Endothelial cell of umbilical vein (primary cell): ENCODE results near the gene RASSF5. TPM values are rescaled to one million over a fixed set of nuclear protein-coding genes. Genes with fewer than 3 reads are reported as not detected.

ENCODE experiments used
- BruUV-seq: library from RNA; stranded (reverse); fragments of 400-500 nt; replicated peaks from 2 replicates; lab custom pipeline; 2021; lab: Mats Ljungman, UMichigan
- CTCF ChIA-PET: fragments of 300-600, 350-600 bp; sonication (Branson Sonifier 250); formaldehyde crosslinking; loops from one replicate; lab custom pipeline; 2021; ENCODE audit warnings: antibody characterized with exemption, inconsistent platforms; lab: Charles Lee
- POLR2A ChIA-PET: fragments of 300-600, 350-600 bp; sonication (Branson Sonifier 250); formaldehyde crosslinking; loops from one replicate; lab custom pipeline; 2021; ENCODE audit warnings: antibody characterized with exemption, inconsistent platforms; lab: Charles Lee
- DNase-seq: peaks from one replicate; pipeline ENCODE4 v3.0.0-alpha.2; 2011; ENCODE audit warnings: low read depth, low spot score
- FAIRE-seq: peaks from 2 replicates; lab custom pipeline; 2011; peaks lifted over from hg19 to GRCh38; lab: Jason Lieb, UNC
- H2AFZ ChIP-seq: 2 replicates; pipeline ENCODE4 v1.6.0; 2012; ENCODE audit warnings: low read depth, low read length, control low read depth, inconsistent platforms
- H3K27ac ChIP-seq: 2 replicates; pipeline ENCODE4 v1.5.1; 2011; ENCODE audit warnings: low read depth, mild to moderate bottlenecking, control low read depth, low read length, moderate library complexity; ENCODE audit not compliant: insufficient read depth
- H3K27me3 ChIP-seq, 2 experiments: 2 replicates each; pipeline versions ENCODE4 v1.6.0 to v1.6.1; 2011; ENCODE audit warnings: low read length in 2 of 2, mixed read lengths in 1 of 2; ENCODE audit not compliant: control insufficient read depth in 2 of 2, insufficient read depth in 2 of 2
- H3K36me3 ChIP-seq, 2 experiments: 2 replicates in 1 of 2; 3 replicates in 1 of 2; pipeline ENCODE4 v1.5.1; 2011; ENCODE audit warnings: low read length in 2 of 2, mild to moderate bottlenecking in 1 of 2, moderate library complexity in 1 of 2; ENCODE audit not compliant: control insufficient read depth in 2 of 2, insufficient read depth in 2 of 2; ENCODE audit errors: extremely low read depth in 1 of 2
- H3K4me1 ChIP-seq: 3 replicates; pipeline ENCODE4 v1.5.1; 2011; ENCODE audit warnings: mild to moderate bottlenecking, low read length; ENCODE audit not compliant: control insufficient read depth, insufficient read depth; ENCODE audit errors: extremely low read depth
- H3K4me2 ChIP-seq: 2 replicates; pipeline ENCODE4 v1.6.1; 2011; ENCODE audit warnings: low read length, control low read depth, mixed read lengths; ENCODE audit not compliant: insufficient read depth
- H3K4me3 ChIP-seq, 3 experiments: fragments of 200-600 bp in 1 of 3; sonication (generic), shearing (Covaris generic) in 1 of 3; replicated peaks in 1 of 3; 2 replicates each; pipeline ENCODE4 v1.5.1; 2011 to 2016; ENCODE audit warnings: control low read depth in 3 of 3, low read length in 3 of 3, mild to moderate bottlenecking in 2 of 3, inconsistent platforms in 1 of 3, low read depth in 1 of 3, moderate library complexity in 1 of 3; ENCODE audit not compliant: insufficient read depth in 1 of 3
- H3K79me2 ChIP-seq: 2 replicates; pipeline ENCODE4 v1.6.0; 2012; ENCODE audit warnings: low read length, inconsistent platforms; ENCODE audit not compliant: control insufficient read depth, insufficient read depth
- H3K9ac ChIP-seq: replicated peaks from 2 replicates; pipeline ENCODE3; 2011; ENCODE audit warnings: low read length, control low read depth; ENCODE audit not compliant: insufficient read depth; ENCODE audit errors: extremely low read depth
- H3K9me1 ChIP-seq: replicated peaks from 3 replicates; pipeline ENCODE4 v1.6.0; 2011; ENCODE audit warnings: mild to moderate bottlenecking, low read length; ENCODE audit not compliant: control insufficient read depth, insufficient read depth; ENCODE audit errors: extremely low read depth
- H3K9me3 ChIP-seq: replicated peaks from 2 replicates; pipeline ENCODE4 v1.5.1; 2012; ENCODE audit warnings: low read length, inconsistent platforms; ENCODE audit not compliant: control insufficient read depth, insufficient read depth
- H4K20me1 ChIP-seq: replicated peaks from 2 replicates; pipeline ENCODE3; 2011; ENCODE audit warnings: mild to moderate bottlenecking, low read length; ENCODE audit not compliant: control insufficient read depth, insufficient read depth; ENCODE audit errors: extremely low read depth
- CTCF ChIP-seq, 2 donors: IDR thresholded peaks; 1 replicate in 1 of 2; 2 replicates in 1 of 2; pipeline ENCODE4 v1.5.1; 2011; ENCODE audit warnings: low read length in 2 of 2, mild to moderate bottlenecking in 2 of 2, moderate library complexity in 2 of 2, control low read depth in 1 of 2, inconsistent platforms in 1 of 2, low read depth in 1 of 2; ENCODE audit not compliant: insufficient read depth in 1 of 2; ENCODE audit errors: extremely low read depth in 1 of 2
- EZH2 ChIP-seq: IDR thresholded peaks from 2 replicates; pipeline ENCODE4 v1.6.1; 2012; ENCODE audit warnings: borderline replicate concordance, low read depth, mild to moderate bottlenecking, moderate library complexity, low read length, inconsistent platforms; ENCODE audit not compliant: severe bottlenecking
- FOS ChIP-seq: IDR thresholded peaks from 2 replicates; pipeline ENCODE4 v1.6.1; 2011; ENCODE audit warnings: mild to moderate bottlenecking, low read length, moderate library complexity, borderline replicate concordance; ENCODE audit not compliant: insufficient read depth
- GATA2 ChIP-seq: IDR thresholded peaks from 2 replicates; pipeline ENCODE4 v1.7.0; 2011; ENCODE audit warnings: low read depth, mild to moderate bottlenecking, moderate library complexity, mixed read lengths, low read length; ENCODE audit not compliant: insufficient read length, insufficient read depth
- JUN ChIP-seq: IDR thresholded peaks from 2 replicates; pipeline ENCODE4 v1.6.1; 2011; ENCODE audit warnings: borderline replicate concordance, low read depth; ENCODE audit not compliant: insufficient read length, insufficient read depth
- MAX ChIP-seq: IDR thresholded peaks from 2 replicates; pipeline ENCODE4 v1.6.1; 2011; ENCODE audit not compliant: insufficient read depth, insufficient read length
- MYC ChIP-seq: IDR thresholded peaks from one replicate; pipeline ENCODE4 v1.6.1; 2011; ENCODE audit warnings: mild to moderate bottlenecking, low read depth, low read length
- POLR2A ChIP-seq: IDR thresholded peaks from 2 replicates; pipeline ENCODE4 v1.6.1; 2012; ENCODE audit warnings: low read depth, mild to moderate bottlenecking, control low read depth, low read length
- POLR2AphosphoS5 ChIP-seq: IDR thresholded peaks from 2 replicates; pipeline ENCODE4 v1.6.1; 2012; ENCODE audit warnings: low read depth, mild to moderate bottlenecking, control low read depth, low read length, moderate library complexity; ENCODE audit not compliant: insufficient read depth
- dilution Hi-C: fragments of 300-500 bp; cut with MboI; formaldehyde crosslinking; loops from one replicate; pipeline ENCODE4 v1.15.0; 2019; ENCODE audit warnings: low sequenced_read_pairs; ENCODE audit not compliant: extremely low pct_ligation_motif_present
- intact Hi-C: fragments of 100-400 bp; cut with micrococcal nuclease; formaldehyde crosslinking; loops from one replicate; pipeline ENCODE4 v1.10.0; 2022
- polyA plus RNA-seq, 4 experiments: library from polyadenylated mRNA; depleted of rRNA in 3 of 4; stranded (reverse) in 3 of 4; unstranded in 1 of 4; fragments of >200 nt; gene quantifications; 2 replicates each; pipeline versions ENCODE4 v1.2.1 to v1.2.3, GENCODE V29; 2011 to 2012; ENCODE audit warnings: missing spikeins in 1 of 4
- total RNA-seq: library from RNA; stranded (reverse); gene quantifications from 2 replicates; pipeline ENCODE4 v1.2.3, GENCODE V29; 2021

RASSF5 gene
- total and polyA plus RNA-seq, 2 donors (not counting 3 experiments of a cell fraction or from before 2014, with no cell fraction given), result 0.23 to 0.60 TPM

- CTCF ChIA-PET, result interaction anchor here (1.1 to 2.1 kb wide), 4 partner anchors 13 to 81 kb away, joined by 3 to 18 read pairs (median 8); no protein-coding TSS in a partner anchor
- intact Hi-C loops (loop anchor here (1.0 kb wide), 1 partner anchor 21 kb away; no protein-coding TSS in a partner anchor), dilution Hi-C loops (no loop called here)
- H3K27ac ChIP-seq, result no peak overlapping the region
- H3K4me3 ChIP-seq, result no peak overlapping the region
- FAIRE-seq (no peak), DNase-seq (no peak)
- no peaks in the 10 kb centered on the region for H3K79me2 ChIP-seq
- no peak for TF ChIP-seq EZH2
- no peak for TF ChIP-seq GATA2
- no peak for TF ChIP-seq FOS
- no peak for TF ChIP-seq POLR2AphosphoS5
- TF ChIP-seq CTCF (IDR thresholded peaks at IDR 0.05; ENCODE audit: extremely low read depth in 1 of 2, insufficient read depth in 1 of 2, low read depth in 1 of 2, low read length in 2 of 2), result no peak
- TF ChIP-seq MYC, result no peak
- no peak for TF ChIP-seq MAX
- TF ChIP-seq JUN, result no peak
- no peak for TF ChIP-seq POLR2A
- BruUV-seq, result no TSS peak
- no peaks in the 10 kb centered on the region for H3K9me3 ChIP-seq
- H3K36me3 ChIP-seq, result no peaks in the 10 kb centered on the region
- no peak overlapping the region for H3K4me2 ChIP-seq
- H2AFZ ChIP-seq, result no peak overlapping the region
- peaks cover 41 to 45% of the 10 kb centered on the region in 2 experiments for H3K27me3 ChIP-seq
- H4K20me1 ChIP-seq, result no peaks in the 10 kb centered on the region
- no peak overlapping the region for H3K9ac ChIP-seq
- no peaks in the 10 kb centered on the region for H3K4me1 ChIP-seq
- POLR2A ChIA-PET, result no interaction called here
- no peaks in the 10 kb centered on the region for H3K9me1 ChIP-seq
These were observed 4.5 kb upstream of the RASSF5 start for GRCh38 chr1:206502812-206503211.
